ENCODE results near the gene MYOZ2. TPM values are rescaled to one million over a fixed set of nuclear protein-coding genes. Genes with fewer than 3 reads are reported as not detected.

The MYOZ2 gene
- total RNA-seq, 1 experiment from 2014 or later: not detected

GRCh38 chr4:119131164-119131563 is 4.5 kb upstream of the MYOZ2 start:
- H3K4me1 Mint-ChIP-seq (ENCODE audit: insufficient read depth, unreplicated experiment): peaks cover 17% of the 10 kb centered on the region
- H3K36me3 Mint-ChIP-seq (ENCODE audit: insufficient read depth, unreplicated experiment): no peaks in the 10 kb centered on the region
- H3K4me3 Mint-ChIP-seq (ENCODE audit: unreplicated experiment): no peak overlapping the region
- CTCF ChIA-PET: no interaction called here
- no peak for TF ChIP-seq CTCF (IDR thresholded peaks at IDR 0.05; ENCODE audit: unreplicated experiment)
- H3K27me3 Mint-ChIP-seq (ENCODE audit: insufficient read depth, unreplicated experiment): no peaks in the 10 kb centered on the region
- DNase-seq (ENCODE audit: unreplicated experiment): no peak
- POLR2A ChIA-PET: no interaction called here
- BruUV-seq (replicated peaks): no TSS peak
- H3K27ac Mint-ChIP-seq (ENCODE audit: low read depth, unreplicated experiment): no peak overlapping the region
- H3K9me3 Mint-ChIP-seq (ENCODE audit: unreplicated experiment): no peaks in the 10 kb centered on the region
- intact Hi-C loops (cut with micrococcal nuclease): no loop called here

GRCh38 chr4:119132306-119132705 is 3.3 kb upstream of the MYOZ2 start:
- Mint-ChIP-seq H3K27me3 (ENCODE audit: insufficient read depth, unreplicated experiment) (no peaks in the 10 kb centered on the region), H3K9me3 (ENCODE audit: unreplicated experiment) (no peaks in the 10 kb centered on the region), H3K27ac (ENCODE audit: low read depth, unreplicated experiment) (no peak overlapping the region), H3K36me3 (ENCODE audit: insufficient read depth, unreplicated experiment) (no peaks in the 10 kb centered on the region), H3K4me1 (ENCODE audit: insufficient read depth, unreplicated experiment) (peaks cover 19% of the 10 kb centered on the region), H3K4me3 (ENCODE audit: unreplicated experiment) (no peak overlapping the region)
- intact Hi-C loops (cut with micrococcal nuclease): no loop called here
- CTCF ChIA-PET: no interaction called here
- TF ChIP-seq CTCF (IDR thresholded peaks at IDR 0.05; ENCODE audit: unreplicated experiment): no peak
- no peak for DNase-seq (ENCODE audit: unreplicated experiment)
- BruUV-seq (replicated peaks): no TSS peak
- POLR2A ChIA-PET: no interaction called here

- no peak for TF ChIP-seq CTCF (IDR thresholded peaks at IDR 0.05; ENCODE audit: unreplicated experiment)
- POLR2A ChIA-PET: no interaction called here
- peak; percentile 2 for DNase-seq (ENCODE audit: unreplicated experiment)
- BruUV-seq (replicated peaks): no TSS peak
- no peak overlapping the region for H3K4me3 Mint-ChIP-seq (ENCODE audit: unreplicated experiment)
- intact Hi-C loops (cut with micrococcal nuclease): no loop called here
- CTCF ChIA-PET: interaction anchor here (0.5 to 1.1 kb wide), 2 partner anchors 33 to 71 kb away, joined by 4 to 5 read pairs; no protein-coding TSS in a partner anchor
- H3K36me3 Mint-ChIP-seq (ENCODE audit: insufficient read depth, unreplicated experiment): no peaks in the 10 kb centered on the region
- H3K9me3 Mint-ChIP-seq (ENCODE audit: unreplicated experiment): no peaks in the 10 kb centered on the region
- H3K27me3 Mint-ChIP-seq (ENCODE audit: insufficient read depth, unreplicated experiment): no peaks in the 10 kb centered on the region
- H3K4me1 Mint-ChIP-seq (ENCODE audit: insufficient read depth, unreplicated experiment): peaks cover 23% of the 10 kb centered on the region
- no peak overlapping the region for H3K27ac Mint-ChIP-seq (ENCODE audit: low read depth, unreplicated experiment)
Observed at GRCh38 chr4:119136546-119136945, 914 bp downstream of the MYOZ2 start.

- no TSS peak for BruUV-seq (replicated peaks)
- Mint-ChIP-seq H3K4me3 (ENCODE audit: unreplicated experiment) (no peak overlapping the region), H3K4me1 (ENCODE audit: insufficient read depth, unreplicated experiment) (peaks cover 23% of the 10 kb centered on the region), H3K27me3 (ENCODE audit: insufficient read depth, unreplicated experiment) (no peaks in the 10 kb centered on the region), H3K36me3 (ENCODE audit: insufficient read depth, unreplicated experiment) (no peaks in the 10 kb centered on the region), H3K9me3 (ENCODE audit: unreplicated experiment) (no peaks in the 10 kb centered on the region), H3K27ac (ENCODE audit: low read depth, unreplicated experiment) (no peak overlapping the region)
- TF ChIP-seq CTCF (IDR thresholded peaks at IDR 0.05; ENCODE audit: unreplicated experiment): no peak
- intact Hi-C loops (cut with micrococcal nuclease): no loop called here
- DNase-seq (ENCODE audit: unreplicated experiment): no peak
- CTCF ChIA-PET: interaction anchor here (0.6 to 0.8 kb wide), 2 partner anchors 28 to 155 kb away, joined by 3 read pairs; no protein-coding TSS in a partner anchor
- POLR2A ChIA-PET: interaction anchor here (1.0 to 1.7 kb wide), 2 partner anchors 16 to 75 kb away, joined by 3 to 4 read pairs; partner anchors contain the start of gene USP53
Observed at GRCh38 chr4:119138046-119138445, 2.4 kb downstream of the MYOZ2 start.

All from MCF 10A (cell line).